Measurements from ENCODE around the gene RUFY3. TPM values are rescaled to one million over a fixed set of nuclear protein-coding genes. Genes with fewer than 3 reads are reported as not detected.
"Not testable (repeated sequence)": the region's sequence is repeated elsewhere in the genome, so short reads cannot be mapped to it uniquely, and the experiment has no call there.

The RUFY3 gene
- total RNA-seq, 1 donor from 2014 or later = 80.9 TPM

DNA sequence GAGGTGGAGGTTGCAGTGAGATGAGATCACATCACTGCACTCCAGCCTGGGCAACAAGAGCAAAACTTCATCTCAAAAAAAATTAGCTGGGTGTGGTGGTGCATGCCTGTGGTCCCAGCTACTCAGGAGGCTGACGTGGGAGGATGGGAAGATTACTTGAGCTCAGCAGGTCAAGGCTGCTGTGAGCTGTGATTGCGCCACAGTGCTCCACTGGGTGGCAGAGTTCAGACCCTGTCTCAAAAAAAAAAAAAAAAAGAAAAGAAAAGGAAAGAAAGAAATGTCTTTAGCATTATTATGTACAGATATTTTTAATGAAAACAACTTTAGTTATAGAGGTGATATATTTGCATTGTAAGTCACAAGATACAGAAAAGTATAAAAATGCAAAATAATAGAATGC, 14.2 kb downstream of the RUFY3 start:
- not testable (repeated sequence) for H3K27ac Mint-ChIP-seq; H3K9me3 Mint-ChIP-seq; H3K36me3 Mint-ChIP-seq; H3K27ac ChIP-seq; H3K9ac ChIP-seq; H3K4me2 ChIP-seq; H3K27me3 Mint-ChIP-seq (ENCODE audit: insufficient read depth, low read depth); H3F3A ChIP-seq (ENCODE audit: low read depth); H2AFZ ChIP-seq (replicated peaks); H3K27me3 ChIP-seq; H3K4me3 ChIP-seq; H3K4me3 Mint-ChIP-seq; H3K9me3 ChIP-seq (ENCODE audit: low read depth); H3K36me3 ChIP-seq
- H3K4me1 Mint-ChIP-seq = peaks cover 21% of the 10 kb centered on the region
- H3K79me2 ChIP-seq (ENCODE audit: low read depth) = peaks cover 56% of the 10 kb centered on the region
- peaks cover 27% of the 10 kb centered on the region for H4K20me1 ChIP-seq (ENCODE audit: low read depth)
- H3K4me1 ChIP-seq = peaks cover 27% of the 10 kb centered on the region
- peak; percentile 31 for DNase-seq (ENCODE audit: low spot score)
- TF ChIP-seq, protein P1, sequence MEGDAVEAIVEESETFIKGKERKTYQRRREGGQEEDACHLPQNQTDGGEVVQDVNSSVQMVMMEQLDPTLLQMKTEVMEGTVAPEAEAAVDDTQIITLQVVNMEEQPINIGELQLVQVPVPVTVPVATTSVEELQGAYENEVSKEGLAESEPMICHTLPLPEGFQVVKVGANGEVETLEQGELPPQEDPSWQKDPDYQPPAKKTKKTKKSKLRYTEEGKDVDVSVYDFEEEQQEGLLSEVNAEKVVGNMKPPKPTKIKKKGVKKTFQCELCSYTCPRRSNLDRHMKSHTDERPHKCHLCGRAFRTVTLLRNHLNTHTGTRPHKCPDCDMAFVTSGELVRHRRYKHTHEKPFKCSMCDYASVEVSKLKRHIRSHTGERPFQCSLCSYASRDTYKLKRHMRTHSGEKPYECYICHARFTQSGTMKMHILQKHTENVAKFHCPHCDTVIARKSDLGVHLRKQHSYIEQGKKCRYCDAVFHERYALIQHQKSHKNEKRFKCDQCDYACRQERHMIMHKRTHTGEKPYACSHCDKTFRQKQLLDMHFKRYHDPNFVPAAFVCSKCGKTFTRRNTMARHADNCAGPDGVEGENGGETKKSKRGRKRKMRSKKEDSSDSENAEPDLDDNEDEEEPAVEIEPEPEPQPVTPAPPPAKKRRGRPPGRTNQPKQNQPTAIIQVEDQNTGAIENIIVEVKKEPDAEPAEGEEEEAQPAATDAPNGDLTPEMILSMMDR (IDR thresholded peaks at IDR 0.05) = peak; percentile 48

DNA sequence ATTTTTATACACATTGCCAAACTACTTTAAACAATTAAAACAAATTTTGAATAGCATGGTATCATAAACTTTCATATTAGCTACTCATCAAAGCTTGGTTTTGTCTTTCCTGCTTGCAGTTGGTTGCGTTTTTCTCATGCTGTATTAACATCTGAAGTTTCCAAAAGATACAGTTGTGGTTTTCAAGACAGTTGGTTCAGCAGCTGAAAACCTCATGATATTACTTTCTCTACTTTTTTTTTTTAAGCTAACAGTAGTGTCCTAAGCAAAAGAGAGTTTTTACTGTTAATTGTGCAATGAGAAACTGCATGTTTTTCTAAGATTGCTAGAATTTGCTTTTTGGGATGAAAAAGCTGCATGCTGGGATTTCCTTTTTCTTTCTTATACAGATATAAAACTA, 15.2 kb downstream of the RUFY3 start:
- Histone ChIP-seq H2AFZ (replicated peaks) (no peak overlapping the region), H3K9me3 (ENCODE audit: low read depth) (no peaks in the 10 kb centered on the region), H3K4me2 (no peak overlapping the region), H3K4me3 (no peak overlapping the region), H3K27ac (no peak overlapping the region), H3K79me2 (ENCODE audit: low read depth) (peaks cover 64% of the 10 kb centered on the region), H3K9ac (no peak overlapping the region), H3K27me3 (no peaks in the 10 kb centered on the region), H3F3A (ENCODE audit: low read depth) (peaks cover 6% of the 10 kb centered on the region), H3K4me1 (peaks cover 36% of the 10 kb centered on the region), H3K36me3 (no peaks in the 10 kb centered on the region), H4K20me1 (ENCODE audit: low read depth) (peaks cover 36% of the 10 kb centered on the region)
- Mint-ChIP-seq H3K4me3 (no peak overlapping the region), H3K36me3 (peaks cover 5% of the 10 kb centered on the region), H3K27ac (no peak overlapping the region), H3K27me3 (ENCODE audit: insufficient read depth, low read depth) (no peaks in the 10 kb centered on the region), H3K9me3 (no peaks in the 10 kb centered on the region), H3K4me1 (peaks cover 27% of the 10 kb centered on the region)
- no peak for DNase-seq (ENCODE audit: low spot score)
- TF ChIP-seq EZH2phosphoT487 (IDR thresholded peaks at IDR 0.05) (no peak), EZH2 (IDR thresholded peaks at IDR 0.05) (no peak)
- TF ChIP-seq, protein P1 (IDR thresholded peaks at IDR 0.05) = no peak

DNA sequence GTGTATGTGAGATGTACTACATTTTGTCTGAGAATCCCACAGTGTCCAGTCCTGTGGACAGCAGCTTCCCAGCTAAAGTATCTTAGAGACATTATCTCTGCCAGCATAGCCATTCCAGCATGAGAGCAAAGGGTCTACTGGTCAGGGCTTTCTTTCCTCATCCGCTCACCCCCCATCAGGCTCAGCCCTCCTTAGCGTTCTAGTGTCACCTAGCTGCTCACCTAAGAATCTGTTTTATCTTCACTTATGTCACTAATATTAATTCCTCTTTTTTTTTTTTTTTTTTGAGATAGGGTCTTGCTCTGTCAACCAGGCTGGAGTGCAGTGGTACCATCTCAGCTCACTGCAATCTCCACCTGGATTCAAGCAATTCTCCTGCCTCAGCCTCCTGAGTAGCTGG, 15.6 kb downstream of the RUFY3 start:
- Histone ChIP-seq H3K36me3 (no peaks in the 10 kb centered on the region), H3K4me2 (no peak overlapping the region), H3K79me2 (ENCODE audit: low read depth) (peaks cover 65% of the 10 kb centered on the region), H3K4me3 (no peak overlapping the region), H4K20me1 (ENCODE audit: low read depth) (peaks cover 40% of the 10 kb centered on the region), H3K27ac (no peak overlapping the region), H3F3A (ENCODE audit: low read depth) (peaks cover 6% of the 10 kb centered on the region), H3K27me3 (no peaks in the 10 kb centered on the region), H3K4me1 (peaks cover 40% of the 10 kb centered on the region), H3K9me3 (ENCODE audit: low read depth) (no peaks in the 10 kb centered on the region), H3K9ac (no peak overlapping the region), H2AFZ (replicated peaks) (no peak overlapping the region)
- no peaks in the 10 kb centered on the region for H3K27me3 Mint-ChIP-seq (ENCODE audit: insufficient read depth, low read depth)
- H3K4me1 Mint-ChIP-seq = peaks cover 31% of the 10 kb centered on the region
- H3K4me3 Mint-ChIP-seq = no peak overlapping the region
- H3K9me3 Mint-ChIP-seq = no peaks in the 10 kb centered on the region
- no peak overlapping the region for H3K27ac Mint-ChIP-seq
- TF ChIP-seq, protein P1 (IDR thresholded peaks at IDR 0.05) = no peak
- no peak for TF ChIP-seq EZH2 (IDR thresholded peaks at IDR 0.05)
- no peak for DNase-seq (ENCODE audit: low spot score)
- H3K36me3 Mint-ChIP-seq = peaks cover 1% of the 10 kb centered on the region
